Uterus (tissue), 2 donors: ENCODE data around the gene GMPR2.

Experiments
- POLR2A ChIP-seq, 2 donors: fragments of 450-650 bp; IDR thresholded peaks; one replicate each; pipeline ENCODE4 v1.6.1; 2016; ENCODE audit warnings: antibody characterized with exemption in 2 of 2, mild to moderate bottlenecking in 1 of 2, moderate library complexity in 1 of 2
- TF ChIP-seq, protein P1 (sequence below), 4 experiments: fragments of 200-600 bp in 2 of 4; fragments of 450-650 bp in 2 of 4; sonication (generic) in 2 of 4; IDR thresholded peaks; one replicate each; pipeline ENCODE4 v1.5.1; 2016 to 2019; ENCODE audit warnings: antibody characterized with exemption in 4 of 4, mild to moderate bottlenecking in 2 of 4, moderate library complexity in 1 of 4

DNA sequence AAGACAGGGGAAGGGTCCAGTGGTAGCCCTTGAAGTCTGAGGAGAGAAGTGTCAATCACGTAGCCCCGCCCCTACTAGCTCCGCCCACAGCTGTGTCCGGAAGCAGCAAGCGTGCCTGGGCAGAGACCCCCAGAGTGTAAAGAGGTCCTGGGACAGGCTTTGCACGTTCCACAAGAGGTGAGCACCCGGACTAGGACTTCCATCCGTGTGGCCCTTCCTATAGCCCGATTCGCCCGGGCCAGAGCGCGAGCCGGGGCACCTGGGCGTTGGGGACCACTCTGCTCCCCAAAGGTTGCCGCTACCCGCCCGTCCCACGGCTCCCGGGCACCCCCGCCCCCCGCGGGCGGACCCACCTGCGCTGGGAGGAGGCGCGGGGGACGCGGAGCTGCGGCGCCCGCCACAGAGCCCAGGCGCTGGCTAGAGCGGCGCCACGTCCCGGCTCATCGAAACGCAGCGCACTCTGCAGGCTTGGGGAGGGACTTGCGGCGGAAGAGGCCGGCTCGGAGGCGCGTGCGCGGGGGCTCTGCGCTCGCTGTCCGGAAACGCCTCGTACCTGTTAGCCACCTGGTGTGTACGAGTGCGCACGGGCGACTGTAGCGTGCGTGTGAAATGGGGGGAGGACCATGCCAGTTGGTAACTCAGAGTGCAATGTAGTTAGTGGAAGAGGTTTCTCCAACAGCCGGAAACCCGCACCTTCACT, 38.6 kb downstream of the GMPR2 start, which contains the start of gene RABGGTA:
- TF ChIP-seq POLR2A (IDR thresholded peaks at IDR 0.05), result peak in 1 of 2 donors; percentile 69
- TF ChIP-seq, protein P1, sequence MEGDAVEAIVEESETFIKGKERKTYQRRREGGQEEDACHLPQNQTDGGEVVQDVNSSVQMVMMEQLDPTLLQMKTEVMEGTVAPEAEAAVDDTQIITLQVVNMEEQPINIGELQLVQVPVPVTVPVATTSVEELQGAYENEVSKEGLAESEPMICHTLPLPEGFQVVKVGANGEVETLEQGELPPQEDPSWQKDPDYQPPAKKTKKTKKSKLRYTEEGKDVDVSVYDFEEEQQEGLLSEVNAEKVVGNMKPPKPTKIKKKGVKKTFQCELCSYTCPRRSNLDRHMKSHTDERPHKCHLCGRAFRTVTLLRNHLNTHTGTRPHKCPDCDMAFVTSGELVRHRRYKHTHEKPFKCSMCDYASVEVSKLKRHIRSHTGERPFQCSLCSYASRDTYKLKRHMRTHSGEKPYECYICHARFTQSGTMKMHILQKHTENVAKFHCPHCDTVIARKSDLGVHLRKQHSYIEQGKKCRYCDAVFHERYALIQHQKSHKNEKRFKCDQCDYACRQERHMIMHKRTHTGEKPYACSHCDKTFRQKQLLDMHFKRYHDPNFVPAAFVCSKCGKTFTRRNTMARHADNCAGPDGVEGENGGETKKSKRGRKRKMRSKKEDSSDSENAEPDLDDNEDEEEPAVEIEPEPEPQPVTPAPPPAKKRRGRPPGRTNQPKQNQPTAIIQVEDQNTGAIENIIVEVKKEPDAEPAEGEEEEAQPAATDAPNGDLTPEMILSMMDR (IDR thresholded peaks at IDR 0.05), result peak; percentile 64 to 86 (median 84)
